IMR-90 (cell line): Measurements from ENCODE around the gene TRIM2. TPM values are rescaled to one million over a fixed set of nuclear protein-coding genes. Genes with fewer than 3 reads are reported as not detected.

Experiments
- ATAC-seq: fragments of 200-7000 bp; cut with Tn5 transposase; 2 replicates; pipeline ENCODE4 v1.9.1; 2020; ENCODE audit warnings: low read depth, mild to moderate bottlenecking, moderate library complexity
- BruUV-seq: library from RNA; stranded (reverse); fragments of 400-500 nt; replicated peaks from 2 replicates; lab custom pipeline; 2021; lab: Mats Ljungman, UMichigan
- CTCF ChIA-PET: fragments of 300-600 bp; formaldehyde crosslinking; extraction: SDS; loops from one replicate; lab custom pipeline; 2021; ENCODE audit warnings: antibody characterized with exemption; lab: Yijun Ruan, JAX
- POLR2A ChIA-PET: fragments of 300-600 bp; sonication (Branson Sonifier 250); formaldehyde crosslinking; loops from one replicate; lab custom pipeline; 2022; ENCODE audit warnings: antibody characterized with exemption; ENCODE audit not compliant: unreplicated experiment; lab: Charles Lee
- DNase-seq: peaks from one replicate; pipeline ENCODE4 v3.0.0; 2013
- H2AFZ ChIP-seq: replicated peaks from 2 replicates; pipeline ENCODE3; 2013; ENCODE audit warnings: low read length, mild to moderate bottlenecking; ENCODE audit not compliant: poor library complexity
- H2AK5ac ChIP-seq: 2 replicates; pipeline ENCODE4 v1.6.1; 2013; ENCODE audit warnings: low read depth, low read length, inconsistent platforms
- H2AK9ac ChIP-seq: replicated peaks from 2 replicates; pipeline ENCODE3; 2013; ENCODE audit warnings: mild to moderate bottlenecking, low read depth, low read length, moderate library complexity; ENCODE audit not compliant: poor library complexity
- H2BK120ac ChIP-seq: 2 replicates; pipeline ENCODE4 v1.6.1; 2013; ENCODE audit warnings: low read depth, low read length, inconsistent platforms
- H2BK15ac ChIP-seq: 3 replicates; pipeline ENCODE4 v1.6.1; 2013; ENCODE audit warnings: low read depth, low read length, inconsistent platforms
- H2BK20ac ChIP-seq: 2 replicates; pipeline ENCODE4 v1.6.1; 2013; ENCODE audit warnings: low read depth, mild to moderate bottlenecking, inconsistent platforms, low read length, moderate library complexity
- H2BK5ac ChIP-seq: 2 replicates; pipeline ENCODE4 v1.6.1; 2013; ENCODE audit warnings: mild to moderate bottlenecking, low read depth, low read length, inconsistent platforms; ENCODE audit not compliant: poor library complexity, severe bottlenecking
- H3K14ac ChIP-seq: replicated peaks from 2 replicates; pipeline ENCODE4 v1.6.1; 2013; ENCODE audit warnings: low read depth, low read length, inconsistent platforms
- H3K18ac ChIP-seq: 2 replicates; pipeline ENCODE4 v1.6.1; 2013; ENCODE audit warnings: low read depth, low read length, control low read depth
- H3K23ac ChIP-seq: 2 replicates; pipeline ENCODE4 v1.6.1; 2013; ENCODE audit warnings: low read depth, low read length, inconsistent platforms
- H3K27ac ChIP-seq: 2 replicates; pipeline ENCODE4 v1.5.1; 2013; ENCODE audit warnings: mild to moderate bottlenecking, control low read depth, low read length; ENCODE audit not compliant: insufficient read depth
- H3K27me3 ChIP-seq: 2 replicates; pipeline ENCODE4 v1.6.1; 2013; ENCODE audit warnings: low read length; ENCODE audit not compliant: control insufficient read depth, insufficient read depth
- H3K36me3 ChIP-seq: 2 replicates; pipeline ENCODE4 v1.6.1; 2013; ENCODE audit warnings: low read length, mixed read lengths; ENCODE audit not compliant: control insufficient read depth, insufficient read depth
- H3K4ac ChIP-seq: 2 replicates; pipeline ENCODE4 v1.6.1; 2013; ENCODE audit warnings: low read depth, low read length, inconsistent platforms
- H3K4me1 ChIP-seq: 2 replicates; pipeline ENCODE4 v1.6.1; 2013; ENCODE audit warnings: low read length, mixed read lengths; ENCODE audit not compliant: control insufficient read depth, insufficient read depth
- H3K4me2 ChIP-seq: 2 replicates; pipeline ENCODE4 v1.6.1; 2013; ENCODE audit warnings: low read depth, mild to moderate bottlenecking, control low read depth, low read length, moderate library complexity
- H3K4me3 ChIP-seq: 2 replicates; pipeline ENCODE4 v1.5.1; 2013; ENCODE audit warnings: low read depth, mild to moderate bottlenecking, control low read depth, low read length, moderate library complexity; ENCODE audit not compliant: insufficient read depth
- H3K56ac ChIP-seq: 2 replicates; pipeline ENCODE4 v1.6.1; 2013; ENCODE audit warnings: low read length, inconsistent platforms; ENCODE audit not compliant: insufficient read depth; ENCODE audit errors: extremely low read depth
- H3K79me1 ChIP-seq, 2 experiments: 2 replicates each; pipeline ENCODE4 v1.6.1; 2013; ENCODE audit warnings: low read length in 2 of 2, inconsistent platforms in 1 of 2, low read depth in 1 of 2
- H3K9ac ChIP-seq: 2 replicates; pipeline ENCODE4 v1.6.1; 2013; ENCODE audit warnings: low read depth, low read length, control low read depth
- H3K9me1 ChIP-seq: 2 replicates; pipeline ENCODE4 v1.6.1; 2013; ENCODE audit warnings: low read length, inconsistent platforms; ENCODE audit not compliant: insufficient read depth
- H3K9me3 ChIP-seq: 2 replicates; pipeline ENCODE4 v1.6.1; 2013; ENCODE audit warnings: low read length; ENCODE audit not compliant: control insufficient read depth, insufficient read depth
- H4K20me1 ChIP-seq: 2 replicates; pipeline ENCODE4 v1.6.1; 2013; ENCODE audit warnings: low read length, inconsistent platforms; ENCODE audit not compliant: insufficient read depth
- H4K5ac ChIP-seq: 2 replicates; pipeline ENCODE4 v1.6.1; 2013; ENCODE audit warnings: mild to moderate bottlenecking, low read depth, low read length, control low read depth
- H4K8ac ChIP-seq, 2 experiments: 2 replicates each; pipeline ENCODE4 v1.6.1; 2013; ENCODE audit warnings: low read depth in 2 of 2, low read length in 2 of 2, control low read depth in 1 of 2, inconsistent platforms in 1 of 2
- H4K91ac ChIP-seq: 2 replicates; pipeline ENCODE4 v1.6.1; 2013; ENCODE audit warnings: low read depth, low read length, inconsistent platforms; ENCODE audit not compliant: insufficient read depth
- SMC3 ChIP-seq: fragments of 150-350 bp; IDR thresholded peaks from 2 replicates; pipeline ENCODE4 v1.6.1; 2016; ENCODE audit warnings: low read depth, mild to moderate bottlenecking, antibody characterized with exemption, low read length, moderate library complexity
- WGBS, 2 experiments: methylation state at CpG; one replicate each; pipeline versions ENCODE4 v1.1.5 to v1.1.7; 2013; ENCODE audit warnings: missing lambda C conversion rate in 2 of 2; ENCODE audit not compliant: insufficient read length in 1 of 2; ENCODE audit errors: extremely low coverage in 2 of 2; 5-methylcytosine and 5-hydroxymethylcytosine counted together
- dilution Hi-C: fragments of 300-500 bp; cut with HindIII; formaldehyde crosslinking; loops from one replicate; pipeline ENCODE4 v1.14.3; 2018; ENCODE audit warnings: low sequenced_read_pairs; ENCODE audit not compliant: unreplicated experiment
- in situ Hi-C: fragments of 300-500 bp; cut with MboI; formaldehyde crosslinking; loops from 3 replicates; pipeline ENCODE4 v1.14.3; 2019; ENCODE audit warnings: low sequenced_read_pairs, inconsistent platforms, mixed read lengths
- intact Hi-C: fragments of 100-400 bp; cut with micrococcal nuclease; formaldehyde crosslinking; loops from 2 replicates; pipeline ENCODE4 v1.10.0; 2022
- polyA plus RNA-seq, 3 experiments: library from polyadenylated mRNA; depleted of rRNA; stranded (reverse); fragments of >200 nt; gene quantifications; 2 replicates each; pipeline ENCODE4 v1.2.3, GENCODE V29; 2012; ENCODE audit warnings: low replicate concordance in 1 of 3
- total RNA-seq: library from RNA; depleted of rRNA; stranded (reverse); fragments of >200 nt; gene quantifications from 2 replicates; pipeline ENCODE4 v1.2.3, GENCODE V29; 2012

Gene TRIM2
- total and polyA plus RNA-seq, 2 of the 4 experiments (the other 2 are of a cell fraction) = 16.0 to 64.2 TPM

- Histone ChIP-seq H3K27me3 (no peaks in the 10 kb centered on the region), H3K23ac (no peak overlapping the region), H3K4me1 (no peaks in the 10 kb centered on the region), H3K36me3 (peaks cover 12% of the 10 kb centered on the region), H2AK9ac (no peak overlapping the region), H3K79me1 (no peaks in the 10 kb centered on the region; a peak in 1 of 4 replicates), H2AFZ (no peak overlapping the region), H2AK5ac (no peak overlapping the region), H3K9me3 (peaks cover 5% of the 10 kb centered on the region; the same call in 1 of the 2 replicates), H2BK5ac (no peak overlapping the region), H3K9ac (no peak overlapping the region), H4K8ac (no peak overlapping the region), H2BK20ac (no peak overlapping the region), H2BK120ac (no peak overlapping the region), H3K4me3 (no peak overlapping the region), H3K27ac (no peak overlapping the region), H3K4me2 (no peak overlapping the region), H4K20me1 (no peaks in the 10 kb centered on the region), H3K56ac (no peak overlapping the region), H3K18ac (no peak overlapping the region), H3K4ac (no peak overlapping the region), H4K91ac (no peak overlapping the region), H3K9me1 (no peaks in the 10 kb centered on the region), H2BK15ac (no peak overlapping the region), H4K5ac (no peak overlapping the region), H3K14ac (no peak overlapping the region)
- intact Hi-C loops = no loop called here
- TF ChIP-seq SMC3 = no peak
- dilution Hi-C loops = no loop called here
- WGBS, 2 experiments = no CpG with 5 or more reads among the region's 3 CpGs
- no TSS peak for BruUV-seq
- ChIA-PET POLR2A (no interaction called here), CTCF (no interaction called here)
- no peak for DNase-seq
- ATAC-seq = no peak
- in situ Hi-C loops = no loop called here
Observed at GRCh38 chr4:153283260-153283659, 79.0 kb downstream of the TRIM2 start.
